OCI-LY3 (cell line): ENCODE data around the gene GATAD2B.

Experiments used
- H2AFZ ChIP-seq: fragments of 200-600, 300-600 bp; shearing (Covaris generic); 2 replicates; pipeline ENCODE4 v1.6.0; 2014; ENCODE audit warnings: antibody characterized with exemption, low read depth, low read length
- H3K27ac ChIP-seq: fragments of 200-600, 300-600 bp; sonication (generic); 2 replicates; pipeline ENCODE4 v1.5.1; 2014; ENCODE audit warnings: mild to moderate bottlenecking, low read length, moderate library complexity, mixed read lengths
- H3K27me3 ChIP-seq: fragments of 200-600, 300-600 bp; sonication (generic); 2 replicates; pipeline ENCODE4 v1.6.1; 2014; ENCODE audit warnings: low read depth, low read length, mixed read lengths
- H3K36me3 ChIP-seq: fragments of 200-600, 300-600 bp; sonication (generic); replicated peaks from 2 replicates; pipeline ENCODE3; 2014; ENCODE audit warnings: low read depth, low read length, mixed read lengths
- H3K4me1 ChIP-seq: fragments of 300-600, 200-600 bp; sonication (generic); 2 replicates; pipeline ENCODE4 v1.6.1; 2014; ENCODE audit warnings: low read length, mixed read lengths
- H3K4me2 ChIP-seq: fragments of 200-600, 300-600 bp; sonication (generic); 2 replicates; pipeline ENCODE4 v1.6.1; 2014; ENCODE audit warnings: low read length, mixed read lengths
- H3K4me3 ChIP-seq: fragments of 300-600, 200-600 bp; sonication (generic); 2 replicates; pipeline ENCODE4 v1.5.1; 2014; ENCODE audit warnings: antibody characterized with exemption, mild to moderate bottlenecking, low read length, moderate library complexity
- H3K79me2 ChIP-seq: fragments of 300-600, 200-600 bp; shearing (Covaris generic); 2 replicates; pipeline ENCODE4 v1.6.1; 2014; ENCODE audit warnings: mild to moderate bottlenecking, low read length, mixed read lengths
- H3K9ac ChIP-seq: fragments of 300-600, 200-600 bp; shearing (Covaris generic); 2 replicates; pipeline ENCODE4 v1.6.0; 2014; ENCODE audit warnings: mild to moderate bottlenecking, low read length, moderate library complexity
- H3K9me3 ChIP-seq: fragments of 200-600, 300-600 bp; shearing (Covaris generic); 2 replicates; pipeline ENCODE4 v1.6.1; 2014; ENCODE audit warnings: low read length, mixed read lengths; ENCODE audit not compliant: insufficient read depth
- H4K20me1 ChIP-seq: fragments of 200-600, 300-600 bp; sonication (generic); 2 replicates; pipeline ENCODE4 v1.6.1; 2016; ENCODE audit warnings: low read length, mixed read lengths; ENCODE audit not compliant: insufficient read depth
- EZH2phosphoT487 ChIP-seq: fragments of 200-600 bp; shearing (Covaris generic); IDR thresholded peaks from 2 replicates; pipeline ENCODE4 v1.6.1; 2018; ENCODE audit warnings: antibody characterized with exemption, mixed run types, low read depth
- TF ChIP-seq, protein P1 (sequence below): fragments of 200-600, 300-600 bp; sonication (generic); IDR thresholded peaks from 2 replicates; pipeline ENCODE4 v1.5.1; 2014; ENCODE audit warnings: antibody characterized with exemption, low read length, low read depth

Gene GATAD2B

DNA sequence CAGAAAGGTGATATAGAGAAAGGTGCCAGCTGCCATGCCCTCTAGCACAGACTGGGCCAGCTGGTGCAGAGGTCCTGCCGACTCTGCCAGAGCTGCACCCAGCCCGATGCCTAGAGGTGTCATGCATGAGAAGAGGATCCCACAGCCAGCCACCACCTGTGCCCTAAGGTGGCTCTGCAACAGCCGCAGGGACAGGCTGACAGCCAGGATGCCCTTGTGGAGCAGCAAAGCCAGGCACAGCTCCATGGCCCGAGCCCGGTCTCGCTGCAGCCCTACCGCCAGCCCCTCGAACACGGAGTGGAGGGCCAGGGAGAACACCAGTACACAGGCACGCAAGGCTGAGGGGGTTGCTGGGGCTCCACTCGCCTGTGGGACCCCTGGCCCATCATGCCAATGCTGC is 37.4 kb upstream of the GATAD2B start:
- TF ChIP-seq, protein P1, sequence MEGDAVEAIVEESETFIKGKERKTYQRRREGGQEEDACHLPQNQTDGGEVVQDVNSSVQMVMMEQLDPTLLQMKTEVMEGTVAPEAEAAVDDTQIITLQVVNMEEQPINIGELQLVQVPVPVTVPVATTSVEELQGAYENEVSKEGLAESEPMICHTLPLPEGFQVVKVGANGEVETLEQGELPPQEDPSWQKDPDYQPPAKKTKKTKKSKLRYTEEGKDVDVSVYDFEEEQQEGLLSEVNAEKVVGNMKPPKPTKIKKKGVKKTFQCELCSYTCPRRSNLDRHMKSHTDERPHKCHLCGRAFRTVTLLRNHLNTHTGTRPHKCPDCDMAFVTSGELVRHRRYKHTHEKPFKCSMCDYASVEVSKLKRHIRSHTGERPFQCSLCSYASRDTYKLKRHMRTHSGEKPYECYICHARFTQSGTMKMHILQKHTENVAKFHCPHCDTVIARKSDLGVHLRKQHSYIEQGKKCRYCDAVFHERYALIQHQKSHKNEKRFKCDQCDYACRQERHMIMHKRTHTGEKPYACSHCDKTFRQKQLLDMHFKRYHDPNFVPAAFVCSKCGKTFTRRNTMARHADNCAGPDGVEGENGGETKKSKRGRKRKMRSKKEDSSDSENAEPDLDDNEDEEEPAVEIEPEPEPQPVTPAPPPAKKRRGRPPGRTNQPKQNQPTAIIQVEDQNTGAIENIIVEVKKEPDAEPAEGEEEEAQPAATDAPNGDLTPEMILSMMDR, result no peak
- no peak for TF ChIP-seq EZH2phosphoT487
- Histone ChIP-seq H3K9ac (no peak overlapping the region), H3K4me2 (no peak overlapping the region), H2AFZ (no peak overlapping the region), H3K27me3 (no peaks in the 10 kb centered on the region), H3K4me3 (no peak overlapping the region), H3K27ac (no peak overlapping the region), H4K20me1 (peaks cover 15% of the 10 kb centered on the region), H3K9me3 (no peaks in the 10 kb centered on the region), H3K79me2 (peaks cover 70% of the 10 kb centered on the region), H3K36me3 (peaks cover 41% of the 10 kb centered on the region), H3K4me1 (peaks cover 41% of the 10 kb centered on the region)

DNA sequence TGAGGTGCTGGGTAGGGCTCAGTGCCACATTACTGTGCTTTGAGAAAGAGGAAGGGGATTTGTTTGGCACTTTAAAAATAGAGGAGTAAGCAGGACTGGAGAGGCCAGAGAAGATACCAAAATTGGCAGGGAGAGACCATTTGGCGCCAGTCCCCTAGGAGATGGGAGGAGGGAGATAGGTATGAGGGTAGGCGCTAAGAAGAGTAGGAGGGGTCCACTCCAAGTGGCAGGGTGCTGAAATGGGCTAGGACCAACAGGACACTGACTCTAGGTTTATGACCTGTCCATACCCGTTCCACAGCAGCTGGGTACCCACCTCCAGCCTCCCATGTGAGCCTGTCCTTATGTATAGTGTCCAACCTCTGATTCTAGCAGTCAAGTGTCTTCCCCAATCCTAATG is 36.7 kb upstream of the GATAD2B start:
- Histone ChIP-seq H4K20me1 (peaks cover 23% of the 10 kb centered on the region), H3K9me3 (no peaks in the 10 kb centered on the region), H3K4me1 (peaks cover 47% of the 10 kb centered on the region), H3K27me3 (no peaks in the 10 kb centered on the region), H3K9ac (no peak overlapping the region), H3K4me2 (no peak overlapping the region), H3K4me3 (no peak overlapping the region), H3K79me2 (peaks cover 77% of the 10 kb centered on the region), H3K36me3 (peaks cover 48% of the 10 kb centered on the region), H3K27ac (0 out of 2 replicates have a peak overlapping the region, but pooled peaks have one; percentile 12), H2AFZ (no peak overlapping the region)
- TF ChIP-seq, protein P1, result no peak
- TF ChIP-seq EZH2phosphoT487, result no peak

- Histone ChIP-seq H3K27me3 (no peaks in the 10 kb centered on the region), H3K9ac (no peak overlapping the region; the same call in 1 of the 2 replicates), H3K27ac (peak overlapping the region; percentile 12; the same call in 1 of the 2 replicates), H4K20me1 (peaks cover 28% of the 10 kb centered on the region), H3K36me3 (peaks cover 53% of the 10 kb centered on the region), H3K79me2 (peaks cover 78% of the 10 kb centered on the region), H3K4me2 (peak overlapping the region; percentile 58), H3K4me1 (peaks cover 47% of the 10 kb centered on the region), H2AFZ (no peak overlapping the region), H3K9me3 (no peaks in the 10 kb centered on the region), H3K4me3 (peak overlapping the region; percentile 89)
- TF ChIP-seq EZH2phosphoT487, result no peak
- TF ChIP-seq, protein P1, result no peak
These were observed 36.1 kb upstream of the GATAD2B start for GRCh38 chr1:153958961-153959260.

- peak within 1 kb of the TSS; percentile 96 for H3K9ac ChIP-seq
- H3K79me2 ChIP-seq, result peaks cover 81% of the 10 kb centered on the region
- H3K9me3 ChIP-seq, result no peaks in the 10 kb centered on the region
- peaks cover 46% of the 10 kb centered on the region for H3K4me1 ChIP-seq
- H3K27me3 ChIP-seq, result no peaks in the 10 kb centered on the region
- peak within 1 kb of the TSS; percentile 94 for H3K4me2 ChIP-seq
- no peak for TF ChIP-seq EZH2phosphoT487
- TF ChIP-seq, protein P1, result no peak; the same call in 1 of the 2 replicates
- peak within 1 kb of the TSS; percentile 91 for H3K27ac ChIP-seq
- H4K20me1 ChIP-seq, result peaks cover 34% of the 10 kb centered on the region
- peak within 1 kb of the TSS; percentile 19; the same call in 1 of the 2 replicates for H2AFZ ChIP-seq
- H3K4me3 ChIP-seq, result peak within 1 kb of the TSS; percentile 89
- peaks cover 59% of the 10 kb centered on the region for H3K36me3 ChIP-seq
These were observed 35.6 kb upstream of the GATAD2B start, which contains the start of gene CRTC2 for GRCh38 chr1:153958111-153958960. CRTC2 (minus strand) TSS chr1:153958612; CDS start chr1:153958497, 115 bp downstream.
